Activated CD4-positive, alpha-beta T cell treated with anti-CD3 and anti-CD28 coated beads, Interleukin-10, Interleukin-2, amounts not matched to agents 100 ng/mL and 50 ng/mL, durations not matched to agents 16 hours and 8 hours (primary cell): ENCODE measurements around the gene PARD3B.

Experiments used
- DNase-seq: peaks from one replicate; pipeline ENCODE4 v3.0.0-alpha.2; 2020

The PARD3B gene

DNA sequence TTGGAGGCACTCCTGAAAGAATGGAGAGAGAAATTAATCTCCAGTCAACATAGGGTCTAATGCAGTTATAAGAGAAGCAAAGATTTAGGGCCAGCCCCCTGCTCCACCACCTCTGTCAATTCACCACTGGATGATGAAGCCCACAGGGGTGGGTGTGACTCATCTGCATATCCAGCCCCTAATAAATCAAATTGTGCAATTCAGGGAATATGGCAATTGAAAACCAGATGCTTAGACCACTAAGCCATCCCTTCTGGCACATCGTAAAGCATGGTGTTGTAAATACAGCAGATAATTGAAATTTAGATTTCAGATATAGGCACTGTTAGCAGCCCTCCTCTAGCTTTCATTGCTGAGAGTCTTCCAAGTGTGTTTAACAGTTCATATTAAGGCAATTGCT lies 541.4 kb downstream of the PARD3B start:
- DNase-seq, result no peak

DNA sequence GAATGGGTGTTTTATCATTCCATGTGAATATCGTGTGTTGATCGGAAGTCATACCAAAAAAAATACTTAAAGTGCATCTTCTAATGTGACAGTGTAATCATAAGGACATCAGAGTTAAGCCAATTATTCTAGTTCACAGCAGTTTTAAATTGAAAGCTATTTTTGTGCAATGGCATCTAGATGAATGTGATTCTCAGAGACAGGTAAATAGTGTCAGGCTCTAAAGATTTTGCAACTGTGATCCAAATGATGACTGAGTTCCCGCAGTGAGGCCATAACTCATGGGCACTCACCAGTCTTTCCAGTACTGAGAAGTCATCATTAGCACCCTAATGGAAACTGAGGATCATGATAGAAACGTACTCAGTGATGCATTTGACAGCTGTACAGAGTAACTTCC lies 542.6 kb downstream of the PARD3B start:
- no peak for DNase-seq

DNA sequence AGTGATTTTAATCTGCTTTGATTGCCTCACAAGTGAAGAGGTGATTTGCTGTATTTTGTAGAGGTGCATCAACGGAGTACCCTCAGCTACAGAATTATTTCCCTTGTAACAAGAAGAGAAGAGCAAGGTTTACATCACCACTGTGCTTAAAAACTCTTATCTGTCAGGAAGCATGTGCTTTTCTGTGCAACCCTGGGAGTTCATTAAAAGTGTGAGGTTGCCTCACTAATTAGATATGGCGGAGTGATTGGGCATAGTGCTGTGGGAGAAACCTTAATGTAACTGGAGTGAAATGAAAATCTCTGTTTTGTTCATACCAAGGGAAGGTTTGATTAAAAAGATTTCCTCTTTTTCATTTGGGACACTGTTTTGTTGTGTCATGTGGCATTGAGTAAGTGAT lies 544.7 kb downstream of the PARD3B start:
- DNase-seq, result no peak

DNA sequence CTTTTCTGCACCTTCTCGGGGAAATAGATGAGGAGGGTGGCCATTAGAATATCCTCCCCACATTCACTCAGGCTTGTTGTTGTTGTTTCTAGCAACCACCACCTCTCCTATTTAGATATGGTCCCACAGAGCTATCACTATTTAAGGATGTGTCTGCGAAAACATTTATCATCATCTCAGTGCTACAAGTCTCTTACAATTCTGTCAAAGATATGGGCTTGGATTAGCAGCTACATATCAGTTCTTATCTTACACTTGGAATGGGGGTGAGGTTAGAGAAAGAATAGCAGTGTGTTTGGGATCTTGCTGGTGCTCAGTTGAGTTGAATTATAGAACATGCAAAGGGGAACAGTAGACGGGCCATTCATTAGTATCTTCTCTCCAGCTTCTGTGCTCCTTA lies 546.1 kb downstream of the PARD3B start:
- no peak for DNase-seq

DNA sequence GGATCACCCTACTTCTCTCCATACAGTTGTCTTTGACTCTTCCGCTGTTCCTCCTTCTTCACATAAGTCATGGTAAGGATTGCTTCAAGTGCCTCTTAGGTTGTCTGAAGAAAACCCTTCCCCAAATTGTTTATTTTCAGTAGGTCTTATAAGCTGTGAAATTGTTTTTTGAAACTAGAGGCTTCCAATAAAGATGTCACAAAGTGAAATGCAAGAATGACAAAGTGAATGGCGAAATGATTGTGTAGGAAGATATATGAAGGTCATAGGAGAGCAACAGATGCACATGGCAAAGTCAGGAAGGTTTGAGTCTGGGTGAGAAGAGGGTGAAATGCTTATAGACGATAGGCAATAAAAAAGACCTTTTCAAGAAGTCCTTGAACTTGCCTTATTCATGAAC lies 548.8 kb downstream of the PARD3B start:
- no peak for DNase-seq

DNA sequence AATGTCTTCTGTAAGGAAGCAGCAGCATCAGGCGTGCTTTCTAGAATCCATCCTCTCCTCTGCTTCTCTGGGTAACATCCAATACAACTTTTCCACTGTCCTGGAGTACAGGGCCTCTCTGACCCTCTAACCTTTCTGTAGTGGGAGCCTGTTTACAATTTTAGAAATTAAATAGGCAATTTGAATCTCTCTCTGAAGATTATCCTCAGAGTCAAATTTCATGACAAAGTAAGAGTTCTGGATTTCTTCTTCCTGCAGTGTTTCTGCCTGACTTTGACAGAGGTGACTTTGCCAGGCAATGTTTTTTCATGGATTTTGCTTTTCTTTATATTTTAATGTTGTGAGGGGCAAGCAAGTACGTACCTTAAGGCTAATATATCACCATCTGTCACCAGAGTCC lies 558.4 kb downstream of the PARD3B start:
- no peak for DNase-seq

DNA sequence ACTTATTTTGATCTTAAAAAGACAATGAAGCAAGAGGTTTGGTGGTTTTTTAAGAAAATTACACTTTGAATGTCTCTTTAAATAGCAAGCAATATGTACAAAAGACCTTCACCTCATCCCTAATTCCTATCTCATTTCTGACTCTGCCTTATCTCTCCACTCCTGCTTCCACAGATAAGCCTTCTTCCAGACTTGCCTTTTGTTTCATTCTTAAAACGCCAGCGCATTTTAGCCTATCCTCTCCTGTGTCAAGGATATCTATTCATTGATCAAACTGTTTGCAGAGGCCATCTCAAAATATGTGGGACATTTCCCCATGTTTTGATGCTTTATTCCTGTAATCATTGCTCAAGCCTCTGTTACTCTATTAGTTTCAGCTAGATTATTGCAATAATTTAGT lies 562.5 kb downstream of the PARD3B start:
- DNase-seq, result no peak

DNA sequence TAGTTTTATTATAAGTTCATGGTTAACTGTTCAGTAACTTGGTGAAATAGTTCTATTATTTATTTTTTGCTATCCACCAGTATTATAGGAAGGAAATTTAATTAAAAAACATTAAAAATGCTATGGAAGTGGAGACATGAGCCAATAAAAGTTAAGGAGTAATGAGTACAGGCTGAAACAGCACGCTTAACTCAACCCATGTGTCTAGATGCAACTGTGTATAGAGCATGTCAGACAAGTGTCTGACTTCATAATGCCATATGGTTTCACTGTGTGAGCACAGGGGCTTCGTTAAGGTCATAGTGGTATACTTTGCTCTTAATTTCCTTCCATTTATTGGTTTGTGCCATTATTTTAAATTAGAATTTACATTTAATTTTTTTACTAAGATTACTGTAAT lies 570.2 kb downstream of the PARD3B start:
- DNase-seq, result no peak

DNA sequence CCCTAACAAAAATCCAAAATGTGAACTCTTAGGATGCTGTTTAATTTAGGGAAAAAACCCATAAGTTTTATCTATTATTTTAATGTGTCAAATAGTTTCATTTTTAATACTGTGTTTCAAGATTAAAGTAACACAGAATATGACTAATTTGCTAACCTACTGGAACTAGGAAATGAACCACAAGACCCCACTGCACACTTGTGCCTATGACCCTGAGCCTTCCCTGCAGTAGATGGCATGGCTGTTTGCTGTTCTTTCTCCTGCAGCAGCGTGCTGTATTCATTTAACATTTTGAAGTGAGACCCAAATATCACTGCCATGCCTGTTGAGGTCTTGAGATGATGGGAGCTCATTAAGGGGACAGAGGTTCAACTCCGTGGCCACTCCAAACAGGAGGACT lies 571.9 kb downstream of the PARD3B start:
- DNase-seq, result peak; percentile 31

DNA sequence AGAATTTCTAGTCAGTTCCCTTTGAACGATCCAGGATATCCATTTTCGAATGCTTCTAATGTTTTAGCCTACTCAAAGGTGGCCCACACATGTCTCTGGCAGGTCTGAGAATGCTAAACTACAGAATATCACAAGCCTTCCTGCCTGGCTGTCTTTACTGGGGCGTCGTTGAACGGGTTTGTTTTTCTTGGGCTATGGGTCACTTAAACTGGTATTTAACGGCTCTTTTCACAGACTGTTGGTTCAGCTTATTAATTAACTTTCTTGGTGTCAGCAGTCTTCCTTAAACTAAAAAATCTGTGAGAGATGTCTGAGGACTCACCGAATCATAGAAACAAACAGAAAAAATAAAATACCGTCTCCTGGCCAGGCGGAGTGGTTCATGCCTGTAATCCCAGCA lies 573.9 kb downstream of the PARD3B start:
- DNase-seq, result no peak

DNA sequence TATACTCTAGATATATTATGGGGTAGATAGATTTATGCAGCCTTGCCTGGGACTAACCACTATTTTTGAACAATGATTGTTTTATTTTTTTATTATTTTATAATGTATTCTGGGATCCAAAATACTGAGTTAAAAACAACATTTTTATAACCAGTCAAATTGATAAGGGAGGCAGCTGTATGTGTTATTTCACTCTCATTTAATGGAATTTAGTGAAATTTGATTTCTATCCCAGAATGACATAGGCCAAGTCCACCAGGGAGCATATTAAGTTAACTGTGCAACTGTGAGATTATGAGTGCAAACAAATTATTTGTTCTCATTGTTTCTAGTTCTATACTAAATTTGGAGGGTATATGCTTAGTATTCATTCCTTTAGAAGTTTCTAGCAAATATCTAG lies 583.5 kb downstream of the PARD3B start:
- DNase-seq, result no peak

DNA sequence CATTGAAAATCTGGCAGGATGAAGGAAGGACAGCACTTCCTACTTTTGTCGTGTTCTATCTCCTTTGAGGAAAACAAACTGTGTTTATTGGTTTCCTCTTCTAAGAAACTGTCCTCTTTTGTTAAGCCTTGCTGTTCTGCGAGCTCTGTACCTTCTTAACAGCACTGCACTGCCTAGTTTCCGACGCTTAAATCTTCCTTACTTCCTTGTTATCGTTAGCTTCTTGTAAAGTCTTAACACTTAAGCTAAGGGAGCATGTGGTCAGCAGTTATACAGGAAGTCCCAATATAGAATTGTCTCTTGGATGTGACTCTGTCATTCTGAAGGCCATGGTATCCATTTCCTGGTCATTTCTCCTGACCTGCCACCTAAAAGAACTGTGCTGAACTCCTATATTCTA lies 584.3 kb downstream of the PARD3B start:
- no peak for DNase-seq

DNA sequence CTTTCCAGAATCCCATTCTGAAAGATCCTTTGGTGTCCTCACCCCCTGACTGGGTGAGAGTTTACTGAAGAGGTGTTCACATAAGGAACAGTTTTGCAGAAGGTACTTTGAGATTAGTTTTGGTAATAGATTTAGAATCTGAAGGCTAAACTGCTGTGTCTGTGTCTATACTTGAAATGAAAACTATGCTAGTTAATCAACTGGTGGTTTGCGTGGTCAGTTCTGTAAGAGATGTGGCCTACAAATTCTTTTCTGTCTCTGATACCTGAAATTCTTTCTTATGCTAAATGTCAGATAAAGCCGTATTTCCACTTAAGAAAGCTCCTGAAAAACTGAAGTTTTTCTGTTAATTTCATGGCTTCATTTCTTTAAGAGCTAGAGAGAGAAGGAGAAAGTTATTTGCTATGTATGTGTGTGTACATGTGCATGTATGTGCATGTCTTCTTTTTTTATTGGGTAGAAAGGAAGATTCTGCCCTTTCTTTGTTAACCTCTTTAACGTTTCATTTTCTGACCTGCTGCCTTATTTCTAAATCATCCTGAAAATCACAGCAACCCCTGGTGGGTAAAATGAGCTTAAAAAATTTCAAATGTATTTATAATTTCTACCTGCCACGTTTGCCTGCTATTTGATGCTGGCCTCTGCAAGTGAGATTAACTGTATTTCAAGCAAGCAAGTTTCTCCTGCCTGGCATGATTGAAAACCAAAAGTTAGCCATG lies 585.0 kb downstream of the PARD3B start:
- no peak for DNase-seq

DNA sequence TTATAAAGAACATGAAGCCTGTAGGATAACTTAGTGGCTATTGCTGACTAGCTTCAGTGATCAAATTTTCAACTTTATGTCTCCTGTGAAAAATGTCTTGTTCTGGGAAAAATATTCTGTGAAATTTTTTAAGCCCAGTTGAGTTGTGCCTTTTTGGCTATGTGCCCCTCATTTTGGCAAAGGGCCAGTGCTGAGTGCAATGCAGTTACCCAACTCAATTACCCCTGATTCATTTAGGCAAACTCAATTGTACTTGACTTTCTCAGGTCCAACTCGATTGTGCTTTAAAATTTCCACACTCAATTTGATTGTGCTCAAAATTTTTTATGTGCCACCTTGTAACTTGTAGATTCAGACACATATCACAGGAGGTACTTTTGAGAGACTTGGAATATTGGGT lies 588.3 kb downstream of the PARD3B start:
- DNase-seq, result no peak

DNA sequence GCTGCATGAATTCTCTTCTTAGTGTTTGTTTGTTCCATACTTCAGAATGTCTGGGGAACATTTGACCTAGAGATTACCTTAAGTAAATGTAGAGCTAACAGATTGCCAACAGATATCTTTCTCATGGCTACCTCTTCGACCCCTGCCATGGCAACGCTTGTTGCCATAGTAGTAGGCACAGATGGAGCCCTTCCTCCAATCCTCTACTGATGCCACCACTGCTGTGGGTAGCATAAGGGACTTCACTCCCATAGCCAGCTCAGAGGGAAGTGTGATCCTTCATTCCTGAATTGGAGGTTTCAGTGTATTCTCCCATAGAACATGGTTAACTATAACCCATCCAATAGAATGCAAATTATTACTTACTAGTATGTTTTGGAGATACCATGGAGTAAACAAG lies 593.5 kb downstream of the PARD3B start:
- DNase-seq, result no peak

DNA sequence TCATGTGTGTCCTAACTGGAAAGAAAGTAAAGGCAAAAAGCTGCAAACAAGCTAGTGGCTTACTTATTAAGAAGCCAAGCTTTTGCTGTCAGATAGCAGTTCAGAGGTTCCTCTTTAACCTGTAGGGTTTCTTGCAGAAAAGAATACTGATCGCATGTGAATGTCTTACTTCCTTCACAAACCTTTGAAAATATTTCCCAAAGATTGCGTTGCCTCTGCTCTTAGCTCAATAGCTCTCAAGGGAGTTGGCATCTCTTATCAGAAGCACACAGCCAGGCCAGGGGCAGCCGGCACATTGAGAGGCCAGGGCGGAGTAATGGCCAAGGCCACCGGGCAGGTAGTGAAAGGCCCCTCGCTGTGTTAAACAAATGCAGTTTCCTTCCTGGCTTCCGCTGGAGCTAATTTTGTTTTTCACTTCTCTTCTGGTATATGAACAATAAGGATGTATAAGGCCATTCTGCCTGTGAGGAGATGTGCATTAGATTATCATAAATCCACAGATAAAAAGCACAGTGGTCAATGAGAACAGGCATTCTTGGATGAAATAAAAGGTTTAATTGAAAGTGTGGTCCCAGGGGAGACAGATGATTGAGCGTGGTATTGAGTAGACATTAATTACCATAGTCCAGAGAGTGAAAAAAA lies 594.7 kb downstream of the PARD3B start:
- no peak for DNase-seq

DNA sequence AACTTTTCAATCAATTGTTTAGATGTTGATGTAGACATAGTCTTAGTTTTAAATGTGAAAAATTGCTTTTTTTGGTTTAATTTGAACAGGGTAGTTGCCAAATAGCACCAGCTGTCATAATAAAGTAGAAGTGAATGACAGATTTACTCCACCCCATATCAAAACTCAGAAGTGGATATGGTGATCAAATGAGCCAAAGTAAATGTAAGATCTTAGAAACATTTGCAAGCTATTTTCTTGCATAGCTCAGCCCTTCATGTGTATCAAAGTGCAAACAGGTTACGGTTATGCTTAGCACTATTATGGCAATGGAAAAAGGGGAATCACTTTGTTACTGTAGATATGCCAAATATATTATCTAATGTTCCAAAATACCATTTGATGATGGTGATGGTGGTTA lies 596.1 kb downstream of the PARD3B start:
- DNase-seq, result no peak

DNA sequence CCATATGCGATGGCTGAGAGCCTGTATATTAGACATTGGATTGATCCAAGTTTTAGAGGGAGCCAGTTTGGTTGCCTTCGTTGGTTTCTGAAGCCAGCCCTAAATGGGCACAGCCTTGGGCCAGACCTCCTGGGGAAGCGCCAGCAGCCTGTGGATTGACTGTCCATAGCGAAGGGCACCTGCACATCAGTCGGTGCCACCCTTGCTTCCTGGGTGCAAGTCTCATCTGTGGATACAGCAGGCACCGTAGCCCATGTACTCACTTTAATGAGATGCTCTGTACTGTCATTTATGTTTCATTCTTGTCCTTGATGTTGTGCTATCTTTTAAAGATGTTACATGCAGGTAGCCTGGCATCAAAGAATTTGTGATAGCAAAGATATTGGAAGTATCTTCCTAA lies 600.6 kb downstream of the PARD3B start:
- DNase-seq, result no peak

DNA sequence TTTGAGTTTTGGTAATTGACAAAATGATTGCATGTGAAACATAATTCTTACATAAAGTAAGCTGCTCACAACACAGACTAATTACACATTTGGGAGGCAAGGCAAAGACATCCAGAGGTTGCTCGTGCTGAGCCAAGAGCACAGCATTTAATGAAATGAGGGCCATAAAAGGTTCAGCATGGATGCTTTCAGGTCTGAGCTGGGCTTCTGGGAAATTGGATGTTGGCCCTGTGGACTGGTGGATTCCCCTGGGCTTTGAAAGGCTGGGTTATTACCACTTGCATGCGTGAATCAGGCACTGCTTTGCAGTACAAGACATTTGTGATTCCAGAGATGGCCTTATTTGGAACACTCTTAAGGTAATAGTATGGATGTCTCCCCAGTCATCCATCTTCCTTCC lies 603.5 kb downstream of the PARD3B start:
- DNase-seq, result no peak

DNA sequence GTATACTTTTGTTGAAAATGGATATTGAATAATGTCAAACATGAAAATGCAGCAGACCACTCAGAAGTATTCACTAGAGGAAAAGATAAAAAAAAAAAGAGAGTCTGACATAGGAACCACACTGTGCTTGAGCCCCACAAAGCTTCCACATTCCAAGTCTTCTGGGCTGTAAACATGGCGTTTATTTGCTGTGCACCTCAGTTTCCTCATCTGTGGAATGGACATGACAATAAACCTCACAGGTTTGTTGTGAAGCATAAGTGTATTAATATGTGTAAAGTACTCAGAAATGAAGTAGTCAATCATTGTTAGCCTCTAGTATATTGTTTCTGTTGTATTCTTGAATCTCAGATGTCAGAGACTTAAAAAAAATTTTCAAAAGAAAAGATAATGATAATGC lies 611.2 kb downstream of the PARD3B start:
- DNase-seq, result no peak

DNA sequence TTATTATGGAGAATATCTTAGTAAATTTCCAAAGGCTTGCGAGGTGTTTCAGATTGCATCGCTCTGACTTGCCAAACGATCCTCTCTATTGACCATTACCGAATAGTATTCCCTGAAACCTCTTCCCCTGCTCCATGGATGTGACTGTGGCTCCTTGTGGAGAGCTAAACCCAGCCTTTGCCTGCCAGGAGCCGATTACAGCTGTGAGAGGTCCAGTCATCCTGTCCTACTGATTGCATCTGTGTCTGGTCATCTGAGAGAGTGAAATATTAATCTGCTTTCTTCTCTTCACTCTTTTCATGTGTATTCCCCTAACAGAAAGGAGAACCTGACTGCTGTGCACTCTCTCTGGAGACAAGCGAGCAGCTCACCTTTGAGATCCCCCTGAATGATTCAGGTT lies 613.1 kb downstream of the PARD3B start:
- DNase-seq, result no peak

DNA sequence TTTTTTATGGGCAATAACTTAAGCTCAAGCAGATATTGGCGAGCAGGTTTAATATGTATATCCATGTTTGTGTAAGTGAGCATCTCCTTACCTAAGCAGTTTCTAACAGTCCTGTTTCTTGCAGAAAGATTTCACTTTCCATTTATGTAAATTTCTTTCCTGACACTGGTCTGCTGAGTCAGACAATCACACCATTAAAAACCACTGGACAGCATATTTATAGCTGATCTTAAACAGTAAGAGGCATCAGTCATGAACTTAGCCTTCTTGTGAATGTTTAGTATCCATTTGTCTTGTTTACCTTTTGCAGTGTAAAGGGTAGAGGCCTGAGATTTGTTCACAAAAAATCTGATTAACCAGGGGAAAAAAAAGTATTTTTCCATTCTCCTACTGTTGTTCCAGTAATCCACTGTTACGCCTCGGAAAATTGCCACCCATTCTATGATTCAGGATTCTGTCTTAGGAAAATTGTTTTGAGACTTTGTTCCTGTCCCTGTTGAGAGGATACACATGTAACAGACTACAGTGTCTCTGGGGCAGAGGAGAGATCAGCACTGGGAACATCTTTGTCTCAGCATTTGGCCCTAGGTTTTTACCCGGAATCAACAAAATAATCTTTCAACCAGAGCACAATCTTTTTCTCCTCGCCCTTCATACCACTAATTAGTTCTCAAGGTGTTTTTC lies 616.0 kb downstream of the PARD3B start:
- no peak for DNase-seq

DNA sequence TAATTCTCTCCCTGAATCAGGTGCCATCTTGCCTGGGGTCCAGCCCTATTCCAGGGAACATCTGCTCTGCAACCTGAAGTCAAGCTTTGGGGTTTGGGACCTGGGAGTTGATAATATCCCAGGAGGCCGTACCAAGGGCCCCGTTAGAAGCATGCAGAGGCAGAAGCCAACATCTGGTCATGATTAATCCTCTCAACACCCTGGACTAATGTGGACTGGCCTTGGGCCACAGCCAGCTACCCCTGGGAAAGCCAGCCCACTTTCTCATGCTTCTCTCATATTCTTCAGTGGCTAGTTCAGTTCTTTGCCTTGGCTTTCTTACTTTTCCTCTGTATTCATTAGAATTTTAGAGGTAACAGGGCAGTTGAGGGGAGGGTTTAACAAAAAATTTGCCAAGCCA lies 621.5 kb downstream of the PARD3B start:
- DNase-seq, result no peak

DNA sequence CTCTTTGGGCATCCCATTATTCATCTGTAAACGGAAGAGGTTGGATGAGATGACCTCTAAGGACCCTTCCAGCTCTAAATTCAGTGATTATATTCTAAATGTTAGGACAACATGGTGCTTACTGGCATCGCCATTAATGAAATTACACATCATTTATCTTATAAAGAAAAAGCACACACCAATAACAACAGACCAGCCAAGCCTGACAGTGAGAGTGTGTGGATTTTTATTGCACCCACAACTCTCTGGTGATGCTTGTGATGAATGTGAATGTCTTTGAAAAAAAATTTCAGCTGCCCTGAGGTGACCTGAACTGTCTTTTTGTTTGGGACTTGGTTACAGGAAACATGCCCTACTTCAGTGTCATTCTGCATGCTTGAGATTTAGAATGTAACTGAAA lies 623.7 kb downstream of the PARD3B start:
- DNase-seq, result no peak

DNA sequence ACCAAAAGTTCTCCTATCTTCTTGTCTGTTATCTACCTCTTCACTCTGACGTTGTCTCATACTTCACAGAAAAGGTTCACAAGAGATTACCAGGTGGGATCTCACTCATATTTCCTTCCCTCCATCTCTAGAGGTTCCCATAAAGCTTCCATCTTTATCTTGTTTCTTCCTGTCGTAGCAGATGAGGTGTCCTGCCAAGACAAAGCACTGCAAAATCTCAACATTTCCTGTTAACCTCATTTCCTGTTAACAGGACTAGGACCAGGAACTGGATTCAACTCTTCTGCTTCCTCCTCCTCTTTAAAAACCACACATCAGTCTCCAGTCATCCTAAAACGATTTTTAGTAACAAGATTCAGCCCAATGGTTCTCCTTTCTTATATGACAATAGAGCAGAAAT lies 624.2 kb downstream of the PARD3B start:
- no peak for DNase-seq
